ENCODE data around the gene HSPA4L. TPM values are rescaled to one million over a fixed set of nuclear protein-coding genes. Genes with fewer than 3 reads are reported as not detected.

The HSPA4L gene
- total RNA-seq, 1 experiment from 2014 or later = 6.9 TPM

GRCh38 chr4:127810551-127810950 is 28.4 kb downstream of the HSPA4L start:
- ChIA-PET CTCF (no interaction called here), POLR2A (no interaction called here)
- H3K36me3 Mint-ChIP-seq = 0 out of 2 replicates have a peak, but pooled peaks cover 2% of the 10 kb centered on the region
- ATAC-seq (no peak), DNase-seq (ENCODE audit: low spot score) (no peak)
- no peaks in the 10 kb centered on the region for H3K27me3 Mint-ChIP-seq (ENCODE audit: low read depth)
- no peak overlapping the region for H3K4me3 Mint-ChIP-seq
- no peak for TF ChIP-seq IRF2 (CRISPR knock-in tag; IDR thresholded peaks at IDR 0.05; ENCODE audit: borderline replicate concordance, low read depth)
- TF ChIP-seq, protein P1, sequence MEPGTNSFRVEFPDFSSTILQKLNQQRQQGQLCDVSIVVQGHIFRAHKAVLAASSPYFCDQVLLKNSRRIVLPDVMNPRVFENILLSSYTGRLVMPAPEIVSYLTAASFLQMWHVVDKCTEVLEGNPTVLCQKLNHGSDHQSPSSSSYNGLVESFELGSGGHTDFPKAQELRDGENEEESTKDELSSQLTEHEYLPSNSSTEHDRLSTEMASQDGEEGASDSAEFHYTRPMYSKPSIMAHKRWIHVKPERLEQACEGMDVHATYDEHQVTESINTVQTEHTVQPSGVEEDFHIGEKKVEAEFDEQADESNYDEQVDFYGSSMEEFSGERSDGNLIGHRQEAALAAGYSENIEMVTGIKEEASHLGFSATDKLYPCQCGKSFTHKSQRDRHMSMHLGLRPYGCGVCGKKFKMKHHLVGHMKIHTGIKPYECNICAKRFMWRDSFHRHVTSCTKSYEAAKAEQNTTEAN (CRISPR knock-in tag; IDR thresholded peaks at IDR 0.05) = no peak
- TF ChIP-seq ZNF317 (CRISPR knock-in tag; IDR thresholded peaks at IDR 0.05; ENCODE audit: borderline replicate concordance, low read depth) = no peak
- TF ChIP-seq HMGA2 (CRISPR knock-in tag; IDR thresholded peaks at IDR 0.05) = no peak
- TF ChIP-seq RELA (CRISPR knock-in tag; IDR thresholded peaks at IDR 0.05; ENCODE audit: borderline replicate concordance) = no peak
- TF ChIP-seq SOX15 (CRISPR knock-in tag; IDR thresholded peaks at IDR 0.05) = no peak
- TF ChIP-seq, protein P2, sequence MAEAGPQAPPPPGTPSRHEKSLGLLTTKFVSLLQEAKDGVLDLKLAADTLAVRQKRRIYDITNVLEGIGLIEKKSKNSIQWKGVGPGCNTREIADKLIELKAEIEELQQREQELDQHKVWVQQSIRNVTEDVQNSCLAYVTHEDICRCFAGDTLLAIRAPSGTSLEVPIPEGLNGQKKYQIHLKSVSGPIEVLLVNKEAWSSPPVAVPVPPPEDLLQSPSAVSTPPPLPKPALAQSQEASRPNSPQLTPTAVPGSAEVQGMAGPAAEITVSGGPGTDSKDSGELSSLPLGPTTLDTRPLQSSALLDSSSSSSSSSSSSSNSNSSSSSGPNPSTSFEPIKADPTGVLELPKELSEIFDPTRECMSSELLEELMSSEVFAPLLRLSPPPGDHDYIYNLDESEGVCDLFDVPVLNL (CRISPR knock-in tag; IDR thresholded peaks at IDR 0.05; ENCODE audit: borderline replicate concordance, low read depth) = no peak
- no peak for TF ChIP-seq GRHL2 (CRISPR knock-in tag; IDR thresholded peaks at IDR 0.05; ENCODE audit: insufficient replicate concordance, severe bottlenecking)
- no peak for TF ChIP-seq STAT6 (CRISPR knock-in tag; conservative IDR thresholded peaks at IDR 0.05; ENCODE audit: low read depth)
- TF ChIP-seq TP53 (CRISPR knock-in tag; IDR thresholded peaks at IDR 0.05) = no peak
- TF ChIP-seq, protein P3, sequence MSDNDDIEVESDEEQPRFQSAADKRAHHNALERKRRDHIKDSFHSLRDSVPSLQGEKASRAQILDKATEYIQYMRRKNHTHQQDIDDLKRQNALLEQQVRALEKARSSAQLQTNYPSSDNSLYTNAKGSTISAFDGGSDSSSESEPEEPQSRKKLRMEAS (CRISPR knock-in tag; IDR thresholded peaks at IDR 0.05) = no peak
- no peak for TF ChIP-seq TEAD4 (CRISPR knock-in tag; IDR thresholded peaks at IDR 0.05)
- no peak for TF ChIP-seq ELF4 (CRISPR knock-in tag; IDR thresholded peaks at IDR 0.05; ENCODE audit: low read depth)
- no peak for TF ChIP-seq EMX1 (CRISPR knock-in tag; IDR thresholded peaks at IDR 0.05)
- no peak for TF ChIP-seq TCF7 (CRISPR knock-in tag; IDR thresholded peaks at IDR 0.05; ENCODE audit: low read depth)
- no peaks in the 10 kb centered on the region for H3K9me3 Mint-ChIP-seq
- H3K4me1 Mint-ChIP-seq = no peaks in the 10 kb centered on the region
- no peak overlapping the region for H3K27ac Mint-ChIP-seq

DNA sequence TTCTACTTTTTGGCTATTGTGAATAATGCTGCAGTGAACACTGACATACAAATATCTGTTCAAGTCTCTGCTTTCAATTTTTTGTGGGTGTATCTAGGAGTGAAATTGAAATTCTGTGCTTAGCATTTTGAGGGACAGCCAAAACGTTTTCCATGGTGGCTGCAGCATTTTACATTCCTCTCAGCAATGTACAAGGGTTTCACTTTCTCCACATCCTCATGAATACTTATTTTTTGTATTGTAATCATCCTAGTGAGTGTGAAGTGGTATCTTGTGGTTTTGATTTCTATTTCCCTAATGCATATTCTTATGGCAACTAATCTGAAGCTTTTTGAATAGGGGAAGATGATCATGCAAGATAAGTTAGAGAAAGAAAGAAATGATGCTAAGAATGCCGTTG is 40.3 kb downstream of the HSPA4L start:
- Mint-ChIP-seq H3K27ac (no peak overlapping the region), H3K9me3 (no peaks in the 10 kb centered on the region), H3K4me1 (peaks cover 2% of the 10 kb centered on the region; the same call in 1 of the 2 replicates), H3K4me3 (no peak overlapping the region), H3K27me3 (ENCODE audit: low read depth) (no peaks in the 10 kb centered on the region), H3K36me3 (0 out of 2 replicates have a peak, but pooled peaks cover 4% of the 10 kb centered on the region)
- ATAC-seq (no peak), DNase-seq (ENCODE audit: low spot score) (no peak)
- CTCF ChIA-PET = no interaction called here
- POLR2A ChIA-PET = no interaction called here
- TF ChIP-seq, protein P4, sequence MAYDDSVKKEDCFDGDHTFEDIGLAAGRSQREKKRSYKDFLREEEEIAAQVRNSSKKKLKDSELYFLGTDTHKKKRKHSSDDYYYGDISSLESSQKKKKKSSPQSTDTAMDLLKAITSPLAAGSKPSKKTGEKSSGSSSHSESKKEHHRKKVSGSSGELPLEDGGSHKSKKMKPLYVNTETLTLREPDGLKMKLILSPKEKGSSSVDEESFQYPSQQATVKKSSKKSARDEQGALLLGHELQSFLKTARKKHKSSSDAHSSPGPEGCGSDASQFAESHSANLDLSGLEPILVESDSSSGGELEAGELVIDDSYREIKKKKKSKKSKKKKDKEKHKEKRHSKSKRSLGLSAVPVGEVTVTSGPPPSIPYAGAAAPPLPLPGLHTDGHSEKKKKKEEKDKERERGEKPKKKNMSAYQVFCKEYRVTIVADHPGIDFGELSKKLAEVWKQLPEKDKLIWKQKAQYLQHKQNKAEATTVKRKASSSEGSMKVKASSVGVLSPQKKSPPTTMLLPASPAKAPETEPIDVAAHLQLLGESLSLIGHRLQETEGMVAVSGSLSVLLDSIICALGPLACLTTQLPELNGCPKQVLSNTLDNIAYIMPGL (CRISPR knock-in tag; IDR thresholded peaks at IDR 0.05) = no peak
- TF ChIP-seq ATF2 (CRISPR knock-in tag; IDR thresholded peaks at IDR 0.05; ENCODE audit: borderline replicate concordance, low read depth) (no peak), ATF1 (CRISPR knock-in tag; IDR thresholded peaks at IDR 0.05) (no peak), ZNF219 (CRISPR knock-in tag; IDR thresholded peaks at IDR 0.05; ENCODE audit: borderline replicate concordance) (no peak), MYBL2 (CRISPR knock-in tag; IDR thresholded peaks at IDR 0.05) (no peak), TEAD4 (CRISPR knock-in tag; IDR thresholded peaks at IDR 0.05) (no peak), PREB (CRISPR knock-in tag; IDR thresholded peaks at IDR 0.05; ENCODE audit: borderline replicate concordance) (no peak), FOXP4 (CRISPR knock-in tag; IDR thresholded peaks at IDR 0.05) (no peak)
- TF ChIP-seq, protein P1 (CRISPR knock-in tag; IDR thresholded peaks at IDR 0.05) = no peak
